ENCODE results near the gene SNTN. TPM values are rescaled to one million over a fixed set of nuclear protein-coding genes. Genes with fewer than 3 reads are reported as not detected.

SNTN gene
- total and polyA plus RNA-seq, 2 experiments from 2014 or later = 0.70 TPM; not detected in 1

DNA sequence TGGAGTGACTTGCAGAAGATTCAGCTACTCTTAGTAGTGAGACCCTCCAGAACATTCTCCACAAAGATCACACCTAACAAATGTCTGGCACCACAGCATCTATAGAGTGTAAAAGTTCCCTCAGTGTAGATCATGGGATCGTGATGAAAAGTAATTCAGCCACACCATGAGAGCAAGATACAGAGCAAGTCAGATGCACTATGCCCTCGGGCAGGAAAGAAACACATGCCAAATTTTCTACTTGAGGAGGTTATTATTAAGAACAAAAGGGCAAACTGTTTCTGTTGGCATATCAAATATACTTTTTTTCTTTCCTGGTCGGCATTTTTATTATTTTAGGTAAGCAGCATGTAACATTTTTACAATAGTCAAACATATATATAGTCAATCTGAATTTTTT, 44.8 kb upstream of the SNTN start:
- no peak overlapping the region for H3K4me2 ChIP-seq
- H3K4me3 Mint-ChIP-seq = no peak overlapping the region
- no peak for ATAC-seq

More for the DNA sequence above, 44.8 kb upstream of the SNTN start:
- Histone ChIP-seq H3K79me2 (replicated peaks; ENCODE audit: insufficient read depth) (no peaks in the 10 kb centered on the region), H3K9me2 (ENCODE audit: insufficient read depth) (no peaks in the 10 kb centered on the region), H2AFZ (no peak overlapping the region), H3K27me3 (ENCODE audit: insufficient read depth) (no peaks in the 10 kb centered on the region), H3K4me3 (no peak overlapping the region), H3K27ac (ENCODE audit: low read depth) (no peak overlapping the region), H3K4me1 (ENCODE audit: insufficient read depth) (no peaks in the 10 kb centered on the region), H3K36me3 (ENCODE audit: insufficient read depth) (no peaks in the 10 kb centered on the region), H3F3A (replicated peaks; ENCODE audit: low read depth) (no peaks in the 10 kb centered on the region), H4K20me1 (replicated peaks; ENCODE audit: insufficient read depth) (no peaks in the 10 kb centered on the region)
- DNase-seq (ENCODE audit: low spot score) = no peak
- Mint-ChIP-seq H3K36me3 (ENCODE audit: low read depth) (no peaks in the 10 kb centered on the region), H3K4me1 (peaks cover 2% of the 10 kb centered on the region; the same call in 1 of the 3 replicates), H3K9me3 (no peaks in the 10 kb centered on the region), H3K27me3 (ENCODE audit: insufficient read depth, low read depth, poor library complexity) (no peaks in the 10 kb centered on the region), H3K27ac (no peak overlapping the region)
- TF ChIP-seq EZH2 (IDR thresholded peaks at IDR 0.05; ENCODE audit: low read depth, unreplicated experiment) (no peak), NANOG (IDR thresholded peaks at IDR 0.05; ENCODE audit: borderline replicate concordance) (no peak), JUNB (IDR thresholded peaks at IDR 0.05; ENCODE audit: unreplicated experiment) (no peak), CREB1 (CRISPR knock-in tag; IDR thresholded peaks at IDR 0.05; ENCODE audit: low read depth) (no peak), EZH2phosphoT487 (IDR thresholded peaks at IDR 0.05; ENCODE audit: unreplicated experiment) (no peak)
- TF ChIP-seq, protein P1, sequence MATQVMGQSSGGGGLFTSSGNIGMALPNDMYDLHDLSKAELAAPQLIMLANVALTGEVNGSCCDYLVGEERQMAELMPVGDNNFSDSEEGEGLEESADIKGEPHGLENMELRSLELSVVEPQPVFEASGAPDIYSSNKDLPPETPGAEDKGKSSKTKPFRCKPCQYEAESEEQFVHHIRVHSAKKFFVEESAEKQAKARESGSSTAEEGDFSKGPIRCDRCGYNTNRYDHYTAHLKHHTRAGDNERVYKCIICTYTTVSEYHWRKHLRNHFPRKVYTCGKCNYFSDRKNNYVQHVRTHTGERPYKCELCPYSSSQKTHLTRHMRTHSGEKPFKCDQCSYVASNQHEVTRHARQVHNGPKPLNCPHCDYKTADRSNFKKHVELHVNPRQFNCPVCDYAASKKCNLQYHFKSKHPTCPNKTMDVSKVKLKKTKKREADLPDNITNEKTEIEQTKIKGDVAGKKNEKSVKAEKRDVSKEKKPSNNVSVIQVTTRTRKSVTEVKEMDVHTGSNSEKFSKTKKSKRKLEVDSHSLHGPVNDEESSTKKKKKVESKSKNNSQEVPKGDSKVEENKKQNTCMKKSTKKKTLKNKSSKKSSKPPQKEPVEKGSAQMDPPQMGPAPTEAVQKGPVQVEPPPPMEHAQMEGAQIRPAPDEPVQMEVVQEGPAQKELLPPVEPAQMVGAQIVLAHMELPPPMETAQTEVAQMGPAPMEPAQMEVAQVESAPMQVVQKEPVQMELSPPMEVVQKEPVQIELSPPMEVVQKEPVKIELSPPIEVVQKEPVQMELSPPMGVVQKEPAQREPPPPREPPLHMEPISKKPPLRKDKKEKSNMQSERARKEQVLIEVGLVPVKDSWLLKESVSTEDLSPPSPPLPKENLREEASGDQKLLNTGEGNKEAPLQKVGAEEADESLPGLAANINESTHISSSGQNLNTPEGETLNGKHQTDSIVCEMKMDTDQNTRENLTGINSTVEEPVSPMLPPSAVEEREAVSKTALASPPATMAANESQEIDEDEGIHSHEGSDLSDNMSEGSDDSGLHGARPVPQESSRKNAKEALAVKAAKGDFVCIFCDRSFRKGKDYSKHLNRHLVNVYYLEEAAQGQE (IDR thresholded peaks at IDR 0.05; ENCODE audit: unreplicated experiment) = no peak
- TF ChIP-seq, protein P2, sequence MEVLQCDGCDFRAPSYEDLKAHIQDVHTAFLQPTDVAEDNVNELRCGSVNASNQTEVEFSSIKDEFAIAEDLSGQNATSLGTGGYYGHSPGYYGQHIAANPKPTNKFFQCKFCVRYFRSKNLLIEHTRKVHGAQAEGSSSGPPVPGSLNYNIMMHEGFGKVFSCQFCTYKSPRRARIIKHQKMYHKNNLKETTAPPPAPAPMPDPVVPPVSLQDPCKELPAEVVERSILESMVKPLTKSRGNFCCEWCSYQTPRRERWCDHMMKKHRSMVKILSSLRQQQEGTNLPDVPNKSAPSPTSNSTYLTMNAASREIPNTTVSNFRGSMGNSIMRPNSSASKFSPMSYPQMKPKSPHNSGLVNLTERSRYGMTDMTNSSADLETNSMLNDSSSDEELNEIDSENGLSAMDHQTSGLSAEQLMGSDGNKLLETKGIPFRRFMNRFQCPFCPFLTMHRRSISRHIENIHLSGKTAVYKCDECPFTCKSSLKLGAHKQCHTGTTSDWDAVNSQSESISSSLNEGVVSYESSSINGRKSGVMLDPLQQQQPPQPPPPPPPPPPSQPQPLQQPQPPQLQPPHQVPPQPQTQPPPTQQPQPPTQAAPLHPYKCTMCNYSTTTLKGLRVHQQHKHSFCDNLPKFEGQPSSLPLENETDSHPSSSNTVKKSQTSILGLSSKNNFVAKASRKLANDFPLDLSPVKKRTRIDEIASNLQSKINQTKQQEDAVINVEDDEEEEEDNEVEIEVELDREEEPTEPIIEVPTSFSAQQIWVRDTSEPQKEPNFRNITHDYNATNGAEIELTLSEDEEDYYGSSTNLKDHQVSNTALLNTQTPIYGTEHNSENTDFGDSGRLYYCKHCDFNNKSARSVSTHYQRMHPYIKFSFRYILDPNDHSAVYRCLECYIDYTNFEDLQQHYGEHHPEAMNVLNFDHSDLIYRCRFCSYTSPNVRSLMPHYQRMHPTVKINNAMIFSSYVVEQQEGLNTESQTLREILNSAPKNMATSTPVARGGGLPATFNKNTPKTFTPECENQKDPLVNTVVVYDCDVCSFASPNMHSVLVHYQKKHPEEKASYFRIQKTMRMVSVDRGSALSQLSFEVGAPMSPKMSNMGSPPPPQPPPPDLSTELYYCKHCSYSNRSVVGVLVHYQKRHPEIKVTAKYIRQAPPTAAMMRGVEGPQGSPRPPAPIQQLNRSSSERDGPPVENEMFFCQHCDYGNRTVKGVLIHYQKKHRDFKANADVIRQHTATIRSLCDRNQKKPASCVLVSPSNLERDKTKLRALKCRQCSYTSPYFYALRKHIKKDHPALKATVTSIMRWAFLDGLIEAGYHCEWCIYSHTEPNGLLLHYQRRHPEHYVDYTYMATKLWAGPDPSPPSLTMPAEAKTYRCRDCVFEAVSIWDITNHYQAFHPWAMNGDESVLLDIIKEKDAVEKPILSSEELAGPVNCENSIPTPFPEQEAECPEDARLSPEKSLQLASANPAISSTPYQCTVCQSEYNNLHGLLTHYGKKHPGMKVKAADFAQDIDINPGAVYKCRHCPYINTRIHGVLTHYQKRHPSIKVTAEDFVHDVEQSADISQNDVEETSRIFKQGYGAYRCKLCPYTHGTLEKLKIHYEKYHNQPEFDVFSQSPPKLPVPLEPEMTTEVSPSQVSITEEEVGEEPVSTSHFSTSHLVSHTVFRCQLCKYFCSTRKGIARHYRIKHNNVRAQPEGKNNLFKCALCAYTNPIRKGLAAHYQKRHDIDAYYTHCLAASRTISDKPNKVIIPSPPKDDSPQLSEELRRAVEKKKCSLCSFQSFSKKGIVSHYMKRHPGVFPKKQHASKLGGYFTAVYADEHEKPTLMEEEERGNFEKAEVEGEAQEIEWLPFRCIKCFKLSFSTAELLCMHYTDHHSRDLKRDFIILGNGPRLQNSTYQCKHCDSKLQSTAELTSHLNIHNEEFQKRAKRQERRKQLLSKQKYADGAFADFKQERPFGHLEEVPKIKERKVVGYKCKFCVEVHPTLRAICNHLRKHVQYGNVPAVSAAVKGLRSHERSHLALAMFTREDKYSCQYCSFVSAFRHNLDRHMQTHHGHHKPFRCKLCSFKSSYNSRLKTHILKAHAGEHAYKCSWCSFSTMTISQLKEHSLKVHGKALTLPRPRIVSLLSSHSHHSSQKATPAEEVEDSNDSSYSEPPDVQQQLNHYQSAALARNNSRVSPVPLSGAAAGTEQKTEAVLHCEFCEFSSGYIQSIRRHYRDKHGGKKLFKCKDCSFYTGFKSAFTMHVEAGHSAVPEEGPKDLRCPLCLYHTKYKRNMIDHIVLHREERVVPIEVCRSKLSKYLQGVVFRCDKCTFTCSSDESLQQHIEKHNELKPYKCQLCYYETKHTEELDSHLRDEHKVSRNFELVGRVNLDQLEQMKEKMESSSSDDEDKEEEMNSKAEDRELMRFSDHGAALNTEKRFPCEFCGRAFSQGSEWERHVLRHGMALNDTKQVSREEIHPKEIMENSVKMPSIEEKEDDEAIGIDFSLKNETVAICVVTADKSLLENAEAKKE (CRISPR knock-in tag; IDR thresholded peaks at IDR 0.05) = no peak
- TF ChIP-seq, protein P3, sequence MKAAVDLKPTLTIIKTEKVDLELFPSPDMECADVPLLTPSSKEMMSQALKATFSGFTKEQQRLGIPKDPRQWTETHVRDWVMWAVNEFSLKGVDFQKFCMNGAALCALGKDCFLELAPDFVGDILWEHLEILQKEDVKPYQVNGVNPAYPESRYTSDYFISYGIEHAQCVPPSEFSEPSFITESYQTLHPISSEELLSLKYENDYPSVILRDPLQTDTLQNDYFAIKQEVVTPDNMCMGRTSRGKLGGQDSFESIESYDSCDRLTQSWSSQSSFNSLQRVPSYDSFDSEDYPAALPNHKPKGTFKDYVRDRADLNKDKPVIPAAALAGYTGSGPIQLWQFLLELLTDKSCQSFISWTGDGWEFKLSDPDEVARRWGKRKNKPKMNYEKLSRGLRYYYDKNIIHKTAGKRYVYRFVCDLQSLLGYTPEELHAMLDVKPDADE (IDR thresholded peaks at IDR 0.05) = no peak
